Prostate gland (tissue), 2 donors: ENCODE measurements around the gene TUBB4A.

ENCODE experiments used
- POLR2A ChIP-seq: fragments of 450-650 bp; IDR thresholded peaks from one replicate; pipeline ENCODE4 v1.6.1; 2016; ENCODE audit warnings: antibody characterized with exemption, mild to moderate bottlenecking
- POLR2AphosphoS5 ChIP-seq: sonication (generic); formaldehyde crosslinking; IDR thresholded peaks from one replicate; pipeline ENCODE4 v1.6.1; 2017; ENCODE audit warnings: antibody characterized with exemption
- TF ChIP-seq, protein P1 (sequence below), 4 experiments: fragments of 200-600 bp in 2 of 4; fragments of 450-650 bp in 2 of 4; sonication (generic) in 2 of 4; IDR thresholded peaks; 1 replicate in 3 of 4; 2 replicates in 1 of 4; pipeline ENCODE4 v1.5.1; 2016 to 2019; ENCODE audit warnings: antibody characterized with exemption in 4 of 4, mild to moderate bottlenecking in 2 of 4, moderate library complexity in 2 of 4

DNA sequence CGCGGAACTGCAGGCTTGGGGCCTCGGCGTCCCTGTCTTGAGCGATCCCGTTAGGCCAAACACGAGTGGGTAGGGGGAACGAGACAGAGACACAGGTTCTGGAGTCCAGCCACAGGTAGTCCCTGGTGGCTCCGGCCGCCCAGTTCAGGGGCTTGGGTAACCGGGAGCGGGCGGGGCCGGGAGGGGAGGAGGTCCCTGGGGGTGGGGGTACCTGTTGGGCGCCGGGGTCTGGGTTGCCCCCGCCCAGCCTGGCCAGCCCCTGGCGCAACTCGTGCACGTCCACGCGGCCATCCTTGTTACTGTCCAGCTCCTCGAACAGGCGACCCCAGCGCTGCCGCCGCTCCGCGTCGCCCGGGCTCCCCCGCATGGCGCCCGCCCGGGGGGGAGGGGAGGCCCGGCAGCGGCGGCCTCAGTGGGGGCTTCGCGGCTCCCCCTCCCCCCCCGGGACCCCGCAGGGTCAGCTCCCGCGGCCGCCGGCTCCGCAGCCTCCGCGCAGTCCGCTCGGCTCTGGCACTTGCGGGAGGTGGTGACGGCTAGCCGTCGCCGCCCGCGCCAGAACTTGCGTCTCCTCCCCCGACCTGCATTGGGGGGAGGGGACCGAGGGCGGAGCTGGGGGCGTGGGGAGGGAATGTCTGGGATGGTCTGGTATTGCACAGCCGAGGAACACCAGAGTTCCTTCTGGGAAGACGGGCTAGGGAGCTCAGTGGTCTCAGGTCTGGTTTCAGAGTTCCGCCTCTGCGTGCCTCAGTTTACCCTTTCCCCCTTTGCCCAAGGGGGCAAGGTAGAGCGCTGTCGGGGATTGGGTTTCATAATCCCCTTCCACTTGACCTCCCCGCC, 42.6 kb downstream of the TUBB4A start, which contains the start of gene SLC25A23:
- TF ChIP-seq, protein P1, sequence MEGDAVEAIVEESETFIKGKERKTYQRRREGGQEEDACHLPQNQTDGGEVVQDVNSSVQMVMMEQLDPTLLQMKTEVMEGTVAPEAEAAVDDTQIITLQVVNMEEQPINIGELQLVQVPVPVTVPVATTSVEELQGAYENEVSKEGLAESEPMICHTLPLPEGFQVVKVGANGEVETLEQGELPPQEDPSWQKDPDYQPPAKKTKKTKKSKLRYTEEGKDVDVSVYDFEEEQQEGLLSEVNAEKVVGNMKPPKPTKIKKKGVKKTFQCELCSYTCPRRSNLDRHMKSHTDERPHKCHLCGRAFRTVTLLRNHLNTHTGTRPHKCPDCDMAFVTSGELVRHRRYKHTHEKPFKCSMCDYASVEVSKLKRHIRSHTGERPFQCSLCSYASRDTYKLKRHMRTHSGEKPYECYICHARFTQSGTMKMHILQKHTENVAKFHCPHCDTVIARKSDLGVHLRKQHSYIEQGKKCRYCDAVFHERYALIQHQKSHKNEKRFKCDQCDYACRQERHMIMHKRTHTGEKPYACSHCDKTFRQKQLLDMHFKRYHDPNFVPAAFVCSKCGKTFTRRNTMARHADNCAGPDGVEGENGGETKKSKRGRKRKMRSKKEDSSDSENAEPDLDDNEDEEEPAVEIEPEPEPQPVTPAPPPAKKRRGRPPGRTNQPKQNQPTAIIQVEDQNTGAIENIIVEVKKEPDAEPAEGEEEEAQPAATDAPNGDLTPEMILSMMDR (IDR thresholded peaks at IDR 0.05) = no peak
- TF ChIP-seq POLR2AphosphoS5 = no peak
- TF ChIP-seq POLR2A = peak; percentile 45
